Trophoblast cell (in vitro differentiated cells and primary cell): ENCODE results near the gene SENP6. TPM values are rescaled to one million over a fixed set of nuclear protein-coding genes. Genes with fewer than 3 reads are reported as not detected.
A peak's percentile ranks its signal among the peaks of the same experiment; 100 is the strongest.

Source experiments
- DNase-seq, 2 donors: peaks; one replicate each; pipeline ENCODE4 v3.0.0-alpha.2; 2016
- H2AFZ ChIP-seq: 2 replicates; pipeline ENCODE4 v1.6.1; 2013; ENCODE audit warnings: low read length, moderate library complexity, mild to moderate bottlenecking; ENCODE audit not compliant: insufficient read depth, poor library complexity
- H2AK5ac ChIP-seq: 2 replicates; pipeline ENCODE4 v1.6.1; 2013; ENCODE audit warnings: mild to moderate bottlenecking, low read length
- H2BK120ac ChIP-seq: 2 replicates; pipeline ENCODE4 v1.6.1; 2013; ENCODE audit warnings: low read length, mild to moderate bottlenecking, moderate library complexity; ENCODE audit not compliant: insufficient read depth, poor library complexity
- H2BK12ac ChIP-seq: 2 replicates; pipeline ENCODE4 v1.6.1; 2013; ENCODE audit warnings: mild to moderate bottlenecking, low read length, moderate library complexity
- H2BK5ac ChIP-seq: 2 replicates; pipeline ENCODE4 v1.6.1; 2013; ENCODE audit warnings: low read length, low read depth, moderate library complexity, mild to moderate bottlenecking; ENCODE audit not compliant: poor library complexity
- H3K14ac ChIP-seq: 2 replicates; pipeline ENCODE4 v1.6.1; 2013; ENCODE audit warnings: mild to moderate bottlenecking, low read length
- H3K18ac ChIP-seq: 2 replicates; pipeline ENCODE4 v1.6.1; 2013; ENCODE audit warnings: mild to moderate bottlenecking, low read length
- H3K23ac ChIP-seq: 2 replicates; pipeline ENCODE4 v1.6.1; 2013; ENCODE audit warnings: low read length
- H3K27ac ChIP-seq: 2 replicates; pipeline ENCODE4 v1.5.1; 2013; ENCODE audit warnings: low read depth, mild to moderate bottlenecking, inconsistent platforms, low read length, moderate library complexity
- H3K27me3 ChIP-seq: 2 replicates; pipeline ENCODE4 v1.6.1; 2013; ENCODE audit warnings: inconsistent platforms, mild to moderate bottlenecking, low read length, moderate library complexity; ENCODE audit not compliant: insufficient read depth
- H3K36me3 ChIP-seq, 2 experiments: 1 replicate in 1 of 2; 2 replicates in 1 of 2; pipeline ENCODE4 v1.6.1; 2013; ENCODE audit warnings: low read length in 2 of 2, mild to moderate bottlenecking in 2 of 2, moderate library complexity in 1 of 2; ENCODE audit not compliant: insufficient read depth in 2 of 2, control insufficient read depth in 1 of 2
- H3K4ac ChIP-seq: 2 replicates; pipeline ENCODE4 v1.6.1; 2013; ENCODE audit warnings: low read depth, mild to moderate bottlenecking, low read length, moderate library complexity
- H3K4me1 ChIP-seq, 2 experiments: 1 replicate in 1 of 2; 2 replicates in 1 of 2; pipeline ENCODE4 v1.6.1; 2013; ENCODE audit warnings: low read length in 2 of 2, mild to moderate bottlenecking in 2 of 2, moderate library complexity in 1 of 2; ENCODE audit not compliant: insufficient read depth in 2 of 2, control insufficient read depth in 1 of 2
- H3K4me2 ChIP-seq: 2 replicates; pipeline ENCODE4 v1.6.1; 2013; ENCODE audit warnings: inconsistent platforms, mild to moderate bottlenecking, low read length, moderate library complexity
- H3K4me3 ChIP-seq: 2 replicates; pipeline ENCODE4 v1.5.1; 2013; ENCODE audit warnings: mild to moderate bottlenecking, low read depth, low read length, inconsistent platforms
- H3K79me1 ChIP-seq: one replicate; pipeline ENCODE4 v1.6.1; 2013; ENCODE audit warnings: low read length
- H3K79me2 ChIP-seq: 2 replicates; pipeline ENCODE4 v1.6.1; 2013; ENCODE audit warnings: low read length, mild to moderate bottlenecking; ENCODE audit not compliant: control insufficient read depth, insufficient read depth, poor library complexity
- H3K9ac ChIP-seq: 2 replicates; pipeline ENCODE4 v1.6.1; 2013; ENCODE audit warnings: mild to moderate bottlenecking, low read length
- H3K9me3 ChIP-seq: 2 replicates; pipeline ENCODE4 v1.6.1; 2013; ENCODE audit warnings: low read depth, mild to moderate bottlenecking, control low read depth, inconsistent platforms, low read length; ENCODE audit not compliant: insufficient read depth
- H4K12ac ChIP-seq: 2 replicates; pipeline ENCODE4 v1.6.1; 2013; ENCODE audit warnings: low read depth, mild to moderate bottlenecking, low read length, moderate library complexity
- H4K8ac ChIP-seq: 2 replicates; pipeline ENCODE4 v1.6.1; 2013; ENCODE audit warnings: low read depth, mild to moderate bottlenecking, low read length, moderate library complexity
- H4K91ac ChIP-seq: one replicate; pipeline ENCODE4 v1.6.1; 2013; ENCODE audit warnings: low read depth, mild to moderate bottlenecking, low read length, moderate library complexity
- WGBS: extraction: QIAGEN DNeasy Blood & Tissue Kit; methylation state at CpG from one replicate; pipeline ENCODE4 v1.1.7; 2013; ENCODE audit warnings: missing lambda C conversion rate; ENCODE audit not compliant: insufficient read length, insufficient coverage; ENCODE audit errors: extremely low coverage; 5-methylcytosine and 5-hydroxymethylcytosine counted together
- polyA plus RNA-seq: library from polyadenylated mRNA; stranded (reverse); fragments of 200-250 nt; gene quantifications from 2 replicates; pipeline ENCODE4 v1.2.3, GENCODE V29; 2013

SENP6 gene, protein sequence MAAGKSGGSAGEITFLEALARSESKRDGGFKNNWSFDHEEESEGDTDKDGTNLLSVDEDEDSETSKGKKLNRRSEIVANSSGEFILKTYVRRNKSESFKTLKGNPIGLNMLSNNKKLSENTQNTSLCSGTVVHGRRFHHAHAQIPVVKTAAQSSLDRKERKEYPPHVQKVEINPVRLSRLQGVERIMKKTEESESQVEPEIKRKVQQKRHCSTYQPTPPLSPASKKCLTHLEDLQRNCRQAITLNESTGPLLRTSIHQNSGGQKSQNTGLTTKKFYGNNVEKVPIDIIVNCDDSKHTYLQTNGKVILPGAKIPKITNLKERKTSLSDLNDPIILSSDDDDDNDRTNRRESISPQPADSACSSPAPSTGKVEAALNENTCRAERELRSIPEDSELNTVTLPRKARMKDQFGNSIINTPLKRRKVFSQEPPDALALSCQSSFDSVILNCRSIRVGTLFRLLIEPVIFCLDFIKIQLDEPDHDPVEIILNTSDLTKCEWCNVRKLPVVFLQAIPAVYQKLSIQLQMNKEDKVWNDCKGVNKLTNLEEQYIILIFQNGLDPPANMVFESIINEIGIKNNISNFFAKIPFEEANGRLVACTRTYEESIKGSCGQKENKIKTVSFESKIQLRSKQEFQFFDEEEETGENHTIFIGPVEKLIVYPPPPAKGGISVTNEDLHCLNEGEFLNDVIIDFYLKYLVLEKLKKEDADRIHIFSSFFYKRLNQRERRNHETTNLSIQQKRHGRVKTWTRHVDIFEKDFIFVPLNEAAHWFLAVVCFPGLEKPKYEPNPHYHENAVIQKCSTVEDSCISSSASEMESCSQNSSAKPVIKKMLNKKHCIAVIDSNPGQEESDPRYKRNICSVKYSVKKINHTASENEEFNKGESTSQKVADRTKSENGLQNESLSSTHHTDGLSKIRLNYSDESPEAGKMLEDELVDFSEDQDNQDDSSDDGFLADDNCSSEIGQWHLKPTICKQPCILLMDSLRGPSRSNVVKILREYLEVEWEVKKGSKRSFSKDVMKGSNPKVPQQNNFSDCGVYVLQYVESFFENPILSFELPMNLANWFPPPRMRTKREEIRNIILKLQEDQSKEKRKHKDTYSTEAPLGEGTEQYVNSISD
- polyA plus RNA-seq, result 50.3 and 51.1 TPM in 2 replicates

DNA sequence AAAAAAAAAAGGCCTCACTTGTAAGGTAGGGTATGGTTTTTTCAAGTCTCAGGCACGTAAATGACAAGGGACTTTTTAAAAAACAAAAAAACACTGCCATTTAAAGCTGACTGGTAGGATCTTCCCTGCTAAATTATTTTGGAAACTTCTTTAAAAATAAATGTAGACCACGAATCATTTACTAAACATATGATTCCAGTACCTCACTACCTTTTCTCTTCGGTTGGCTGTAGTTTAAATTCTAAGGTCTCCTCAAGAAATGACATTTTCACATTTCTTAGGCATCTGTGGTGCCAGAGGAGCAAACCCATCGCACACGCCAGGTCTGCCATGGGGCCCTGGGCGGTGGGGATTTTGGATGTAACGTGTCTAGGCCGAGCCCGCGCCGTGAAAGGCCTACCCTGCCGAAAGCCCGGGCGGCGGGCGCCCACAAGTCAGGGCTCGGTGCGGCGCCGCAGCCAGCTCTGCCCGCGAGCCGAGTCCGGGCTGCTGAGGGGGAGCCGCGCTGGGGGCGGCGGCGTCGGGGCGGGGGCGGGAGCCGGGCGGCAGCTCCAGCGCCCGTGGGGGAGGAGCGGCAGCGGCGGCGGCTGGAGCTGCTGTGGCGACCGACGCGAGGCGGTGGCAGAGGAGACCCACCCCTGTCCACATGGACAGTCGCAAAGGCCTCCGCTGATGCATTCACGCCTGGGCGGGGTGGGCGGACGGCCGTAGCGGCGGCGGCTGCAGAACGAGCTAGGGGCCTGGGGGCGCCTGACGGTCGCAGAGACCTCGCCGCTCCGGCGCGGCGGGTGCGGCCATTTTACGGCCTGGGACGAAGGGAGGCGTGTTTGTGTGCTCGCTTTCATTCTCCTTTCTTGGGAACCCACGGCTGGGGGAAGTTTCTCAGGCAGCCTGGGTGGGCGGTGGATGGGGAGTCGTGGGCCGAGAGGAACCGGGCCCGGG, at the start of gene SENP6:
SENP6 (plus strand) TSS at position 577 of the 942 bp plus-strand sequence. CDS start 645 bp downstream, outside the sequence.
- peak; percentile 80 to 84 for DNase-seq
- no peak within 1 kb of the TSS for H3K23ac ChIP-seq

DNA sequence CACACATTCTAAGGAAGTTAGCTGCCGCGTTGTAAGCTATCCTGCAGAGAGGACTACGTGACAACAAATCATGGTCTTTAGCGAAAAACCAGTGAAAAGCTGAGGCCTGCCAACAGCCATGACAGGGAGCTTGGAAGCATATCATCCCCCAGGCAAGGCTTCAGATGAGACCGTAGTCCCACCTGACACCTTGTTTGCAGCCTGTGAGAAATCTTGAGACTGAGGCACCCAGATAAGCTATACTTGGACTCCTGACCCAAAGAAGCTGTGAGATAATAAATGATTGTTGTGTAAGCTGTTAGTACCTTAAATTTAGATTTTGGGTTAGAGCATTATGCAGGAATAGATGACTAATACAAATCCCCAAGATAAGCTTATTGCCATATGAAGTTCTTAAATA, 45.4 kb upstream of the SENP6 start:
- no peaks in the 10 kb centered on the region for H3K79me2 ChIP-seq

More for the DNA sequence above, at the start of gene SENP6:
- Histone ChIP-seq H2BK12ac (peak within 1 kb of the TSS; percentile 58), H3K79me1 (peaks cover 14% of the 10 kb centered on the region), H2AK5ac (peak within 1 kb of the TSS; percentile 76), H3K36me3 (peaks cover 0 to 2% of the 10 kb centered on the region in 2 experiments), H3K27me3 (no peaks in the 10 kb centered on the region), H4K8ac (peak within 1 kb of the TSS; percentile 98), H3K4me3 (peak within 1 kb of the TSS; percentile 87), H3K9ac (peak within 1 kb of the TSS; percentile 93), H3K27ac (peak within 1 kb of the TSS; percentile 99), H3K18ac (peak within 1 kb of the TSS; percentile 97), H2BK5ac (peak within 1 kb of the TSS; percentile 98), H2BK120ac (peak within 1 kb of the TSS; percentile 97), H4K12ac (peak within 1 kb of the TSS; percentile 97), H4K91ac (peak within 1 kb of the TSS; percentile 98), H3K14ac (peak within 1 kb of the TSS; percentile 95), H2AFZ (peak within 1 kb of the TSS; percentile 95), H3K4me1 (peaks cover 3% of the 10 kb centered on the region in 2 experiments), H3K4me2 (peak within 1 kb of the TSS; percentile 70), H3K9me3 (no peaks in the 10 kb centered on the region), H3K79me2 (peaks cover 20% of the 10 kb centered on the region), H3K4ac (peak within 1 kb of the TSS; percentile 99)
- no CpG with 5 or more reads among the region's 76 CpGs for WGBS

DNA sequence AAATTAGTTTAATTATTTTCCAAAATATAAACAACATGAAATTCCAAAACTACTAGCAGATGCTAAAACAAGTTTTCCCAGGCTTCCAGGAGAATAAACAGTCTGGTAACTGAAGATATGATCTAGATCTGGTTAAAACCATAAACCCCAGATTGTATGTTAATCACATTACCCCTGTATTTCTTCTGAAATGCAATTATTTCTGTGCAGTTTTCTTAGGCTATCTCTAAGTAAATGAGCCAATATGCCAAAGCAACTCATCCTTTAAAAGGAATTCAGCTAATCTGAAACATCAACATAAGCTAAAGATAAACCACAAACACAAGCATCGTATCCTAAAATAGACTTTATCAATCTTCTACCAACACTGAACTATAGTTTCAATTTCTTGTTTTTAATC, 44.6 kb upstream of the SENP6 start:
- H2BK12ac ChIP-seq, result no peak overlapping the region
- H3K79me2 ChIP-seq, result no peaks in the 10 kb centered on the region
- no peaks in the 10 kb centered on the region for H3K9me3 ChIP-seq
- H3K14ac ChIP-seq, result no peak overlapping the region
- no peak overlapping the region for H3K4me2 ChIP-seq
- no peak overlapping the region for H2AK5ac ChIP-seq
- H3K4me1 ChIP-seq, result no peaks in the 10 kb centered on the region
- H3K23ac ChIP-seq, result no peak overlapping the region
- no peak overlapping the region for H4K91ac ChIP-seq
- H4K8ac ChIP-seq, result no peak overlapping the region
- no peak overlapping the region for H4K12ac ChIP-seq
- H2BK120ac ChIP-seq, result no peak overlapping the region
- H3K4ac ChIP-seq, result no peak overlapping the region
- no peaks in the 10 kb centered on the region for H3K27me3 ChIP-seq
- H3K9ac ChIP-seq, result no peak overlapping the region
- no peaks in the 10 kb centered on the region for H3K36me3 ChIP-seq
- H3K4me3 ChIP-seq, result no peak overlapping the region
- no peak overlapping the region for H2AFZ ChIP-seq
- H3K79me1 ChIP-seq, result no peaks in the 10 kb centered on the region
- no peak overlapping the region for H2BK5ac ChIP-seq
- no CpG with 5 or more reads among the region's 1 CpG for WGBS
- DNase-seq, result no peak
- no peak overlapping the region for H3K18ac ChIP-seq
- H3K27ac ChIP-seq, result no peak overlapping the region

More for the DNA sequence above, 45.4 kb upstream of the SENP6 start:
- Histone ChIP-seq H2BK12ac (no peak overlapping the region), H2BK5ac (no peak overlapping the region), H2AK5ac (no peak overlapping the region), H3K4me1 (no peaks in the 10 kb centered on the region), H3K9ac (no peak overlapping the region), H3K27me3 (no peaks in the 10 kb centered on the region), H3K14ac (no peak overlapping the region), H3K27ac (no peak overlapping the region), H2BK120ac (no peak overlapping the region), H3K4ac (no peak overlapping the region), H3K4me3 (no peak overlapping the region), H4K8ac (no peak overlapping the region), H3K4me2 (no peak overlapping the region), H3K79me1 (no peaks in the 10 kb centered on the region), H3K36me3 (no peaks in the 10 kb centered on the region), H4K91ac (no peak overlapping the region), H3K9me3 (no peaks in the 10 kb centered on the region), H3K18ac (no peak overlapping the region), H2AFZ (no peak overlapping the region), H4K12ac (no peak overlapping the region), H3K23ac (no peak overlapping the region)
- WGBS, result no CpG with 5 or more reads among the region's 5 CpGs
- DNase-seq, result no peak
